PFSK-1 (cell line): Measurements from ENCODE around the gene POLR3GL.

Source experiments
- FOXP2 ChIP-seq: optimal IDR thresholded peaks from 2 replicates; pipeline ENCODE3; 2011; ENCODE audit warnings: borderline replicate concordance, control low read depth, inconsistent platforms; ENCODE audit not compliant: insufficient read depth; ENCODE audit errors: extremely low read length, extremely low read depth
- POLR2AphosphoS5 ChIP-seq: IDR thresholded peaks from 2 replicates; pipeline ENCODE4 v1.6.1; 2012; ENCODE audit warnings: low read depth, mild to moderate bottlenecking, control low read depth, low read length, moderate library complexity
- REST ChIP-seq, 2 experiments: IDR thresholded peaks; 2 replicates each; pipeline versions ENCODE4 v1.6.1 to v1.8.0; 2011 to 2012; ENCODE audit warnings: low read depth in 2 of 2, low read length in 2 of 2, control low read depth in 1 of 2, inconsistent platforms in 1 of 2, mild to moderate bottlenecking in 1 of 2, moderate library complexity in 1 of 2; ENCODE audit not compliant: insufficient read depth in 1 of 2
- SIN3A ChIP-seq: IDR thresholded peaks from 2 replicates; pipeline ENCODE4 v1.6.1; 2012; ENCODE audit warnings: mild to moderate bottlenecking, low read length, moderate library complexity, borderline replicate concordance; ENCODE audit not compliant: insufficient read depth
- TAF1 ChIP-seq: IDR thresholded peaks from 2 replicates; pipeline ENCODE4 v1.6.1; 2012; ENCODE audit warnings: low read length, control low read depth, borderline replicate concordance; ENCODE audit not compliant: insufficient read depth

Gene POLR3GL

GRCh38 chr1:145992958-145993617 lies 28.6 kb downstream of the POLR3GL start:
- TF ChIP-seq FOXP2 (no peak), TAF1 (no peak), SIN3A (no peak), POLR2AphosphoS5 (no peak), REST (IDR thresholded peaks at IDR 0.05; ENCODE audit: insufficient read depth in 1 of 2, low read depth in 2 of 2, low read length in 2 of 2) (no peak)

GRCh38 chr1:145993618-145994390 lies 29.3 kb downstream of the POLR3GL start:
- no peak for TF ChIP-seq TAF1
- TF ChIP-seq REST (IDR thresholded peaks at IDR 0.05; ENCODE audit: insufficient read depth in 1 of 2, low read depth in 2 of 2, low read length in 2 of 2): no peak
- TF ChIP-seq POLR2AphosphoS5: no peak; the same call in 1 of the 2 replicates
- no peak for TF ChIP-seq FOXP2

- TF ChIP-seq REST (IDR thresholded peaks at IDR 0.05; ENCODE audit: insufficient read depth in 1 of 2, low read depth in 2 of 2, low read length in 2 of 2) (no peak), FOXP2 (no peak), SIN3A (no peak), POLR2AphosphoS5 (no peak), TAF1 (no peak)
Observed at GRCh38 chr1:145994391-145995120, 30.1 kb downstream of the POLR3GL start.

DNA sequence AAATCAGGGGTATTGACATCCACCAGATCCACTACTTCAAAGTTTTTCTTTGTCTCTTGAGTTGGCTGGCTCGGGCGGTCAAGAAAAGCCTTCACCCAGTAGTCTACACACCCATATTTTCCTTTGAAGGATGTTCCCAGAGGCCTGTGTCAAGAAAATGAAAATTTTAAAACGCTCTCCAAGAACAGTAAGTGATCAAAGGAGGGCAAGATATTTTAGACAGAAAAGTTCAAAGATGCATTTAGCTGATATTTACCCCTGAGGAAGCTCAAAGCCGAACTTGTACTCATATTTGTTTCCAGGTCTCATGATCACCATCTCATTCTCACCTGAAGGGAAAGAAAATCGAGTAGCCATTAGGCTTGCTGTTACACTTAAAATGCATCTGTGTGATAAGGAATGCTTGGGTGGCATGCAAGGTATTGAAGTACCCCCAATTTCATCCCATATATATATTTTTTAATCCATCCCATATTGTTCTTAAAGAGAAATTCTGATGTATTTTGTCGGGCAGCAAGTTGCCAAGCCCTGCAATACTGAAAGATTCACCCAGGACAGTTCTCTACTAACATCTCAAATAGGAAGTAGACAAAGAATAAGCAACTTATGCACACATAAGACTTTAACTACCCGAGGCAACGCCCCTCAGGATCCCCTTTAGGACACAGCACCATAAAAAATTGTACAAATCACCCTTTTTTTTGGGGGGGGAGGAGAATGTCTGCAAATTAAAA lies 30.8 kb downstream of the POLR3GL start:
- TF ChIP-seq REST (IDR thresholded peaks at IDR 0.05; ENCODE audit: insufficient read depth in 1 of 2, low read depth in 2 of 2, low read length in 2 of 2) (no peak), SIN3A (no peak), POLR2AphosphoS5 (no peak), FOXP2 (no peak)
